GM12892 (cell line): Measurements from ENCODE around the gene TMEM80.

Source experiments
- POLR2A ChIP-seq: IDR thresholded peaks from 2 replicates; pipeline ENCODE4 v1.6.1; 2011; ENCODE audit warnings: low read depth, low read length, control low read depth
- POLR2AphosphoS5 ChIP-seq: IDR thresholded peaks from 2 replicates; pipeline ENCODE4 v1.6.1; 2011; ENCODE audit warnings: low read depth, low read length, control low read depth
- TAF1 ChIP-seq: IDR thresholded peaks from 2 replicates; pipeline ENCODE4 v1.6.1; 2011; ENCODE audit warnings: low read depth, mild to moderate bottlenecking, control low read depth, low read length, borderline replicate concordance

DNA sequence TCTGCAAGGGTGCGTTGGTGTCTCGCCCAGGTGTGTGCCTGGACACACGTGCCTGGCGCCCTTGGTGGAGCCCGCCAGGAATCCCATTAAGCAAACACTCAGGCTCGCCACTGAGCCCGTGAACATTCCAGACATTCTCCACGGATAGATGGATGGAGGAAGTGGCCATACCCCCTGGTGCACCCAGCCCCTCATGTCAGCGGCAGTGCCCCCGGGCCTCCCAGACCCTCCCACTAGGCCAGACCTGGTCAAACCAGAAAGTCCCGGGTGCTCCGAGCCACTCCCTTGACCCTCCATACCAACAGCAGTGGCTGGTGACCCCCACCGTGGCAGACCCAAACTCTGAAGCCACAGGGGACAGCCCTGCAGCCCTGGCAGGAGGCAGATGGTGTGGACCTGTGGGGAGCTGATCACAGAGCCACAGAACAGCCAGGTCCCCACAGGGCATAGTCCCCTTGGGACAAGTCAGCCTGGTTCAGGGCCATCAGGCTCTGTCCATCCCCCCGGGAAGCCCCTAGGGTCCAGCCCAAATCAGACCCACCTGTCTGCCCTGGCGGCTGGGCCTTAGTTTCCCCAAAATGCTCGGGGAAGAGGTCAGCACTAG lies 12.3 kb downstream of the TMEM80 start:
- TF ChIP-seq POLR2A = no peak
- no peak for TF ChIP-seq POLR2AphosphoS5
- TF ChIP-seq TAF1 = no peak
